Dermis microvascular lymphatic vessel endothelial cell (primary cell): Measurements from ENCODE around the gene SNAPC5. TPM values are rescaled to one million over a fixed set of nuclear protein-coding genes. Genes with fewer than 3 reads are reported as not detected.
"Not testable (repeated sequence)": the region's sequence is repeated elsewhere in the genome, so short reads cannot be mapped to it uniquely, and the experiment has no call there.

Experiments
- DNase-seq, 2 donors: peaks; one replicate each; pipeline versions ENCODE4 v3.0.0 to v3.0.0-alpha.2; 2010; ENCODE audit warnings: low read depth in 2 of 2
- total RNA-seq: library from RNA; depleted of rRNA; stranded (reverse); fragments of >200 nt; gene quantifications from 2 replicates; pipeline ENCODE4 v1.2.1, GENCODE V29; 2014

Gene SNAPC5, protein sequence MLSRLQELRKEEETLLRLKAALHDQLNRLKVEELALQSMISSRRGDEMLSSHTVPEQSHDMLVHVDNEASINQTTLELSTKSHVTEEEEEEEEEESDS
- total RNA-seq = 15.5 and 16.7 TPM in 2 replicates

DNA sequence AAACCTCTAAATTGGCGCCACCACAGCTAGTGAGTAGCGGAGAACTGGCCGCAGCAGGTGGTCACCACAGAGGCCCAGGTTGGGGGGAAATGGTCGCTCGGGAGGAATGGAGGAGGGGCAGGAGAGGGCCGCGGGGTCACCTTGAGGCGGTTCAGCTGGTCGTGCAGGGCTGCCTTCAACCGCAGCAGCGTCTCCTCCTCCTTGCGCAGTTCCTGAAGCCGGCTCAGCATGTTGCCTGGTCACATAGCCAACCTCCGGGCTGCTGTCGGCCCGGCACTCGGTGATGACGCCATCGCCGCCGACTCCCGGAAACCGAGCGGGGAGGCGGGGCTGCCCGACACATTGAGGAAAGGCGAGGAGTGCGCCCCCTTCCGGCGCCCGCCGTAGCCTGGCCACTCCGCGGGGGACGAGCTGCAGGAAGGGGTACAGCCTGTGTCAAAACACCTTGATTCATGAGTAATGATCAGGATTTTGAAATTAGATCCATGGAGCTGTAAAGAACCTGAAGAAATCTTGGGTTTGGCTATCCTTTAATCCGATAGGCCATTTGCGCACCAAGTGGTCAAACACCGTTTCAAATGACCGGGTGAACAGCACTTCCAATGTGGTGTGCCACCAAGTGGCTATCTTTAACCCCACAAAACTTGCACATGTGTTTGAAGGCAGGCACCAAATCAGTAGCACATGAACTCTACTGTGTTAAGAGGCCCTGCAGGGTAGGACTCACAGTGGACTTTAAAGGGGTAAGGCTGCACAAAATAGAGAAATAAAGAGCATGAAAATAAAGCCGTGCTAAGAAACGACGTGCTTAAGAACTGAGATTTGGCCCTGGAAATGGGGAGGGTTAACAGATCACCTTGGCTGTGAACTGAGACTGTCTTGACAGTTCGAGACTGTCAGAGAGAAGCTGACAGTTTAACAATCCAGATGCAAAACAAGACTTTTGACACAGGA, at the start of gene SNAPC5:
TSS of gene SNAPC5 (minus strand) at position 261 of the 954 bp plus-strand sequence. CDS start at position 230, 31 bp downstream.
- DNase-seq = peak; percentile 78 to 95

DNA sequence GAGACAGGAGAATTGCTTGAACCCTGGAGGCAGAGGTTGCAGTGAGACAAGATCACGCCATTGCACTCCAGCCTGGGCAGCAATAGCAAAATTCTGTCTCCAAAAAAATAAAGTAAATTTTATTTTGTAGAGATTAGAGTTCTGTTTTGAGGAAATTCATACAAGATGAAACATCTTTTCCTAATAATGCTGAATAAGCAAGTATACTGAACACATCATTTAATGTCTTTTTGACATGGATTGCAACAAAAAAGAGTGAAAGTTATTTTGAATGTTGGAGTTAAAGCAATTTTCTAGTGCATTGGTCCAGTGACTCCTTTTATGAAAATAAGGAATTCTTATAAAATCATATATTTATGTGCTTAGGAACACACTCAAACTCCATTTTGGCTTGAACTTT, 47.7 kb upstream of the SNAPC5 start:
- DNase-seq = no peak

DNA sequence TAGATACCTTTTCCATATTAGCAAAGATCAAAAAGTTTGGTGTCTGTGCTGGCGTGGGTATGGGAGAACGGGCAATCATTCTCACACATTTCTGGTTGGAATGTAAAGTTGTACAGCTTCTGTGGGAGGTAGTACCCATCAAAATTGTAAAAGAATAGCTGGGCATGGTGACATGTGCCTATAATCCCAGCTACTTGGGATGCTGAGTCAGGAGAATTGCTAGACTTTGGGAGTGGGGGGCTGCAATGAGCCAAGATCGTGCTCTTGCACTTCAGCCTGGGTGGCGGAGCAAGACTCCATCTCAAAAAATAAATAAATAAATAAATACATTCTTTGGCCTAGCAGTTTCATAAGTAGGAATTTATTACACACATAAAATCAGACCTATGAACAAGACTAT, 45.3 kb upstream of the SNAPC5 start:
- DNase-seq = no peak

DNA sequence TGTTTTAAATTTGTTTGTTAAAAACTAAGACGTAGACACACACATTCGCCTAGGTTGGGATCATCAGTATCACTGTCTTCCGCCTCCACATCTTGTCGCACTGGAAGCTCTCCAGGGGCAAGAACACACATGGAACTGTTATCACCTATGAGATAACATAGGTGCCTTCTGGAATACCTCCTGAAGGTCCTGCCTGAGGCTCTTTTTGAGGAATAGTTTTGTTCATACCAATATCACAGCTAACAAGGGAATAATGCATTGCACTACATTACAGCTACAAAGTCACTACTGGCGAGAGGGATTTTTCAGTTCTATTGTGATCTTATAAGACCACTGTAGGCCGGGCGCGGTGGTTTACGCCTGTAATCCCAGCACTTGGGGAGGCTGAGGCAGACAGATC, 37.5 kb upstream of the SNAPC5 start:
- no peak for DNase-seq

DNA sequence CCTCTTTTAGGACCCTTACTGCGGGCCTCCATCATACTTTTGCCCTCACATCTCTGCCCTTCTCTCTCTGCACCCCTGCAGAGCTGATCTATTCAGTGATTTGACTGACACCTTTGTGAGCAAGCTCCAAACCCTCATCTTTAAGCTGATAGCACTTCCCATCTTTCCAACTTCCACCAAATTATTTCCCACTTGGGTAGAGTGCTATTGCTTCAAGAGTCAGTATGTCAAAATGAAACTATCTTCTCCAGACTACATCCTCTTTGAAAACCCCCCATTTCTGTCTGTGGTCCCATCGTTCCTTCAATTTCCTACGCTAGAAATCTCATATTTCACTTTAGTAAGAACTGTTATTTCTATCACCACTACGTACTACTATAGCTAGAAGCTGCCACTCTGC, 27.3 kb upstream of the SNAPC5 start:
- DNase-seq = no peak

DNA sequence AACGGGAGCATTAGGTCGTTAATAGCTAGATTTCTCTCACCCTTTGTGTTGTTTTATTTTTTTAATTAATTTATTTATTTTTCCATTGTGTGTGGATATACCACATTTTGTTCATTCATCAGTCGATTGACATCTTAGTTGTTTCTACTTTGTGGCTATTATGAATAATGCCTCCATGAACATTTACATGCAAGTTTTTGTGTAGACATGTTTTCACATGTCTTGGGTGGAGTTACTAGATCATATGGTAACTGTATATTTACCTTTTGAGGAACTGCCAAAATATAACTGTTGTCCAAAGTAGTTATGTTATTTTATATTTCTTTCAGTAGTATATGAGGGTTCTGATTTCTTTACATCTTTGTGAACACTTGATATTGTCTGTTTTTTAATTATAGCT, 26.4 kb upstream of the SNAPC5 start:
- DNase-seq = no peak

DNA sequence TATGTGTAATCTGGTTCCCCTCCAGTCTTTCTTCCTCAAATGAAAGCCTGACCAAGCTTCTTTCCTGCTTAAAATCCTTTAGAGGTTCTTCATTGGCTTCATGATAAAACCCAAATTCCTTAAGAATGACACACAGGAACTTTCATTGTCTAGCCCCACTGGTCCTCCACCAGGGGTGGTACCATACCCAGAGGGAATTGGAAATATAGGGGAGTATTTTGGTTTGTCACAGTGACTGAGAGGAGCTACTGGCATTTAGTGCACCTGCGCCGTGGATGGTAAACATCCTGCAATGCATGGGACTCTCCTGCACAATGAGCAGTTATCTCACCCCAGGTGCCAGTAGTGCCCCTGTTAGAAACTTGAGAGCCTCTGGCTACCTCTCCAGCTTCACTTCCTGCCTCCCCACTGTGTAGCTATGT, 18.4 kb upstream of the SNAPC5 start:
- peak in 1 of 2 donors; percentile 17 for DNase-seq

DNA sequence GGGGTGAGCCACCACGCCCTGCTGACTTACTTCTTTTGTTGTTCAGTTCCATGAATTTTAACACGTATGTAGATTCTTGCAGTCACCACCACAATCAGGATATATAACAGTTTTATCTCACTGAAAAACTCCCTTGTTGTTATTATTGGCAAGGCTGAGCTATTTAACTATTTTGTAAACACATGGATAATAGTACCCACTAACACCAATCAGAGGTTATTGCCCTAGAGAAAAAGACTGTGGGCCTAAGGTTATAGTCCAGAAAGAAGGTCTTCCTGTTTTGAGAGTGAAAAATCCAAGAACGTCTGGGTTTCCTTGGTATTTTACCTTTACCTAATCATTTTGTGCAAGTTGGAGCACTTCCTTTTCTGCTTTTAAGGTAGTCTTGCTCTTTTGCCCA, 17.0 kb upstream of the SNAPC5 start:
- DNase-seq = peak in 1 of 2 donors; percentile 63

DNA sequence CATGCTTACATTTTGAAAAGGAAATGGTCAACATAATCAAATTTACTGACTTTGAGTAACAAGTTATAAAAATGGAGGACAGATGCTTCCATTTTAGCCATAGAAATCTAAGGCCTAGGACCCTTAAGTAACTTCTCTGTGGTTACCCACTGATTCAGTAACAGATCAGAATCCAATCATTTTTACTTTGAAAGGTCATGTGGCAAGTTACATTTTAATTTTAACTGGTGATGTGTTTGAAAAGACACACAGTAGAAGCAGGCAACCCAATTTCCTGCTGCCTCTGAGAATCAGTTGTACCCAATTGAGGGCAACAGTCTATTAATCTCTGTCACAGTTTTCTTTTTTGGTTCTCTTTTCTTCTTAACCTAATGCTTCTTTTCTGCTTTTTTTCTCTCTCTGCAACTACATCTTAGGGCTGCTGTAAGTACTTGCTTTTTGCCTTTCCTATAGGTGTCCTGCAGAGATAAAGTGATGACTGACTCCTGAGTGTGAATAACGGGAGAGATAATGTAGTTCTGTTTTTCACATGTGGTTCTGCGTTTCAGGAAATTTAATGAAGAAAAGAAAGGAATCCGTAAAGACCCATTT, 10.8 kb upstream of the SNAPC5 start:
- no peak for DNase-seq

DNA sequence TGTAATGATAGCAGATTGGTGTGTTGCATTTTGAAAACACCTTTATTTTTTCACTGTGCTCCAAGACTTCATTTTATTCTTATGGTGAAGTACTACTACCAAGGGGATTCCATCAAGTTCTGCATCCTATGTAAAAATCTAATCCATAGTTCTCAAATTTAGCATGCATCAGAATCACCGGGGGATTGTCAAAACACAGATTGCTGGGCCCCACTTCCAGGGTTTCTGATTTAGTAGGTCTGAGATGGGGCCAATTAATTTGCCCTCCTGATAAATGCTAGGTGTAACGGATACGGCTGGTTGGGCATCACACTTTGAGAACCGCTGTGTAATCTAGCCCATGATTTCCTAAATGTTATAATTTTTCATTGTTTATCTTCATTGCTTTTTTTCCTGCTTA, 8.3 kb upstream of the SNAPC5 start:
- DNase-seq = no peak

DNA sequence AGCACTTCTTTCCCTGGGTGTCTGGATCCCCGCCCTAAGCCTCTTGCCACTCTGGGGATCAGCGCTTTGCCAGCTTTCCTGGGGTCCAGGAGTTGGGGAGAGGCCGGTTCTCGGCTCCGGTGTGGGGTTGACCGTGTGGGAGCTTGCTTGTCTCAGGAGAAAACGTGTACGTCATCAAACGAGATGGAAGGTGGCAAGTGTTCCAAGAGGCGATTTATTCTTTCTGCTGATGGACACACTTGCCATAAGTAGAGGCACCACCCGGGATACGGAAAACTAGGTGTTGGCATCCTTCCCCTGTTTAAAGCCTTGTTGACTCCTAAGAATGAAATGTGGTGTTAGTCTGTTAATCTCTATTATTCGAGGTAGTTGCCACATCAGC, 7.9 kb upstream of the SNAPC5 start:
- no peak for DNase-seq

DNA sequence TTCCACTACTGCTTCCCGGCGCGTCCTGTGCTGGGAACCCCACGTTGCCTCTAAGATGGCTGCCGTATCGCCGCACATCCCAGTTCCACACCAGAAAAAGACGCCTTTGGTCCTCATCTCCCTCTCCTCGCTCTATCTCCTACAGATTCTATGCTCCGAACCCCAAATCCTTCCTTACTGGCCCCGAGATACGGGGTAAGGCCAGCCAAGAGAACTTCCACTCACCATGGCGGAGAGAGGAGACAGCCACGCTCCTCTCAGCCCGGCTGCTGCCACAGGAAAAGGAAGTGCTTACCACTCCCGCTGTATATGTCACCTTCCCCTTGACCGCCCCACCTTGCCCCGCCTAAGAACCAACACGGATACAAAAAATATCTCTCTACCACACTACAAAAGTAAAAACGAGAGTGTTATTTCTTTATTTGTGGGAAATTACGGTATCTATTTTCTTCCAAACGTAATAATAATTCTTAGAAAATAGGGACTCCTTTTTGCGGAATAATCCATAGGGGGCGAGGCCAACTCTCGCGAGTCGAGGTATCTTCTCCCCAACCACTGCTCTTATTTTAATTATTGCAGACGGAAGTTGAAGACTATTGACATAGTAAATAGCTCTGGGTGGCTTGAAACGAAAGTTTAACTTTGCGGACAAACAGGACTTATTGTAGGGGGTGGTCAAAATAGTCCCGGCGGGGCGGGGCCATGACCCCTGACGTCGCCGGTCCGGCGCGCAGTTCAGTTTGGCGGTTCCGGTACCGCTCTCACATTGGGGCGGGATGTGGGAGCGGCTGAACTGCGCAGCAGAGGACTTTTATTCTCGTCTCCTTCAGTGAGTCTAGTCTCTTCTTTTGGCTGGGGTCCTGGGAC, 7.2 kb upstream of the SNAPC5 start, which contains the start of the genes RPL4 and ZWILCH:
TSS of gene RPL4 (minus strand) at position 293 of the 867 bp plus-strand sequence. CDS start at position 228, 65 bp downstream.
TSS of gene ZWILCH (plus strand) at position 764 of the 867 bp plus-strand sequence. CDS start at position 777, 13 bp downstream.
- peak; percentile 86 to 87 for DNase-seq

DNA sequence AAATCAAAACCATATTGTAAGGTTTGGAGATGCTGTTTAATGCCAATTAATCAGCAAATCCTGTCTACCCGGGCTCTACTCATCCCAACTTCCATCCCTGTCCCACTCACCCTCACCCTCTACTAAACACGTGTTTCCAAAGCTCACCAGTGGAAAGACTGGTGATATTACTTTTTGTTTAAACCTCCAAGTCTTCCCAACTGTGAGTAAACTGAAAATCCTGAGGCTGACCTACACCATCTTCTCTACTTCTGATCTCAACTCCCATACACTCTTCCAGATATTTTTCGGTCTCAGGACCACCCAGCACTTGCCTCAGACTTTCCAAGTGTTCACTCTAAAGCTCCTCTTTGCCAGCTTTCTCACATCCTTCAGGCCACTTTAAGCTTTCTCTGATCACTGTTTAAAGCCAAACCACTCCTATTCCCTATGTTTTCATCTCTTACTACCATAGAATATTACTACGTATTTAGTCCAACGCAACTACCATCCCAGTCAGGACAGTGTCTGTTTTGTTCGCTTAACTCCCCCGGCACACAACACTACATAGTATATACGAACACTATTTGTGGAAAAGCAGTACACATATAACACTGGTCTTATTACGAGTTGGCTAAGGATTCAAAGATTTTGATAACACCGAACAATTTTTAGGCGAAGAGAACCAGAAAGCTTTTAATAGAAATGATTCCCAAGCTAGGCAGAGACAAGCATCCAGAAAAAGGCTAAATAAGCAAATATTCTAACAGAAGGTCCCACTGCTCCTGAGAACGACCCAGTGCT, 6.4 kb upstream of the SNAPC5 start:
- DNase-seq = no peak

DNA sequence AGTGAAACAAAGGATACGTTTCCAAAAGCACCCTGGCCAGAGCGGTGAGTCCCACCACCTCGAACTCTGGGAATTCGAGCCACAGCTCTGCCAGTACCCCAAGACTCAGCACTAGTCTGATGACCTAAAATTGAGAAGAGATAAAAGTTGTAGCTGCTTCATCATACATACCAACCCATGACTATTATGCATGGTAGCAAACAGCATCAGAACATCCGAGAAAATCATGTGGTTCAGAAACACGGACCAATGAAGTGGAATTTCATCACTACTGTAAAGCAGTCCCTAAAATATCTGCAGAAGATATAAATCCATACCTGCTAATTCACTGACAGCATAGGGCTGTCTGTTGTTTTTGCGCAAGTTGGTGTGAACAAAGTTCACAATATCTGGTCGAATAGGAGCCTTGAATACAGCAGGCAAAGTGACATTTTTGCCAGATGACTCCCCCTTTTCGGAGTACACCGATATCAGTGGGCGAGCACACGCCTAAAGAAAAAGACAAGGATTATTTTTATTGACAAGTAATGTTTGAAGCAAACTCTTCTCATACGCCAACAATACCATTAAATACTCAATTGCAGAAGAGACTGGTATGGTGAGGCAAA, 5.6 kb upstream of the SNAPC5 start:
- DNase-seq = not testable (repeated sequence)

DNA sequence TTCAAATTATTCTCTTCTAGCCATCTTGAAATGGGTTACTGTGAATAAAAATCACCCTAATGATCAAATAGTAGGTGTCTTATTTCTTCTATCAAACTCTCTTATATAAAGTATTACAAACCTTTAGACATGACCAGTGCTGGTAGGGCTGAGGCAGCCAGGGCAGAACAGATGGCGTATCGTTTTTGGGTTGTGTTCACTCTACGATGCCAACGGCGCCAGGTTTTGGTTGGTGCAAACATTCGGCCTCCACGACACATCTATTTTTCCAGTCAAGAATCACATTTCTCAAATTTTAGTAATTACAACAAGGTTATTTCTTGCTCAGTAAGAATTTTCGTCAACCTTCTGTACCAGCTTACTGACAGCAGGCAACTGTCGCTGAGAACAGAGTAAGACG, 4.9 kb upstream of the SNAPC5 start:
- no peak for DNase-seq

DNA sequence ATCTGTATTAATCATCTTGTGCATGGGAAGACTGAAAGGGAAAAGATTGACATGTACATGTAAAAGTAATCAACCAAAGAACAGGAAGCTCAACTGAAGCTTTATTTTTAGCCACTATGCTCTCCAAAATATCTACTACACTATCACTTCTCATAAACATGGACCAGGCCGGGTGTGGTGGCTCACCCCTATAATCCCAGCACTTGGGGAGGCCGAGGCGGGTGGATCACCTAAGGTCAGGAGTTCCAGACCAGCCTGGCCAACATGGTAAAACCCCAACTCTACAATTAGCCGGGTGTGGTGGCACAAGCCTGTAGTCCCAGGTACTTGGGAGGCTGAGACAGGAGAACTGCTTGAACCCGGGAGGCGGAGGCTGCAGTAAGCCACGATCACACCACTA, 2.8 kb upstream of the SNAPC5 start:
- DNase-seq = not testable (repeated sequence)

DNA sequence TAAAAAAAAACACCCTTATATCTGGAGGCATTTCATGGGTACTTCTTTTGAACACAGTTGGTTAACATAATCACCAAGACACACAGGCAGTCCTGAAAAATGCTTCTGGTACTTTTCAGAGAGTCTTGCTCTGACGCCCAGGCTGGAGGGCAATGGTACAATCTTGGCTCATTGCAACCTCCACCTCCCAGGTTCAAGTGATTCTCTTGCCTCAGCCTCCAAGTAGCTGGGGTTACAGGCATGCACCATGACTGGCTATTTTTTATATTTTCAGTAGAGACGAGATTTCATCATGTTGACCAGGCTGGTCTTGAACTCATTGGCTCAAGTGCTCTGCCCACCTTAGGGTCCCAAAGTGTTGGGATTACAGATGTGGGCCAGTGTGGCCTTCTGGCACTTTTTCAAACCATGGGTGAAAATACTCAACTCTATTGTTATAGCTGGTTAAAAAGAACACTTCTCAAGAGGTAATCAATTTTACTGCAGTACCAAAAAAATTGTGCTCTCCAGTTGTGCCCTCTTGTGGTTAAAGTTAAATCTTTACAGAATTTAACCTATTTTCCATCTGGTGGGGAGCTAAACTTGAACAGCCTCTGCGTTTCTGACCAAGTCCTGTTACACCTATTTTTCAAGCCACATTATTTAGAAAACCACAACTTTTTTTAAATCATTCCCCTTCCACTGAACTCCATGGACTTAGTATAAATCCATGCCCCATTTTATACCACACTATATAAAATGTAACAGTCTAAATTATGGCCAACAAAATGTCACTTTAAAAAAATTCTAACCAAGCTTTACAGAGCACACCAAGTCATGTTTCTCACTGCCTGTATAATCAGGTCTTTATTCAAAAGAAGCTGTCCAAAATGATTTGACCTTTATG, 1.2 kb upstream of the SNAPC5 start:
- DNase-seq = peak; percentile 33 to 51

DNA sequence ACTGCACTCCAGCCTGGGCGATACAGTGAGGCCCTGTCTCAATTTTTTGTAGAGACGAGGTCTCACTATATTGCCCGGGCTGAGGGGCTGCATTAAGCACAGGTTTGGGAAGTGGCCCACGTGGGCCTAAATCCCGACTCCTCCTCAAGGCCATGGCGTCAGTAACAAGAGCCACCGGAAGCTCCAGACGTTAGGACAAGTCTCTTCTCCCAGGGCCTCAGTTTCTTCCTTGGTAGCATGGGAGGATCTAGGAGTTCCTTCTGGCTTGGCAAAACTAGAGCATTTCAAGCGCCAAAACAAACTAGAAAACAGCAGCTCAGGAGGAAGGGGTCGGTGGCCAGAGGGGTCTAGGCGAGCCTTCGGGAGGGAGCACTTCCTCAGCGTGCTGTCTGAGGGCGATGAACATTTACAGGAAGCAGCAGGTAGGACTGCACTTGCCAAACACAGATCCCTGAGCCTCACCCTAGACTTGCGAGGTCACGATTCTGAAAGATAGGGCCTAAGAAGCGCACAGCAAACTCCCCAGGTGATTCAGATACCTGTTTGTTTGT, 536 bp downstream of the SNAPC5 start:
- DNase-seq = no peak

DNA sequence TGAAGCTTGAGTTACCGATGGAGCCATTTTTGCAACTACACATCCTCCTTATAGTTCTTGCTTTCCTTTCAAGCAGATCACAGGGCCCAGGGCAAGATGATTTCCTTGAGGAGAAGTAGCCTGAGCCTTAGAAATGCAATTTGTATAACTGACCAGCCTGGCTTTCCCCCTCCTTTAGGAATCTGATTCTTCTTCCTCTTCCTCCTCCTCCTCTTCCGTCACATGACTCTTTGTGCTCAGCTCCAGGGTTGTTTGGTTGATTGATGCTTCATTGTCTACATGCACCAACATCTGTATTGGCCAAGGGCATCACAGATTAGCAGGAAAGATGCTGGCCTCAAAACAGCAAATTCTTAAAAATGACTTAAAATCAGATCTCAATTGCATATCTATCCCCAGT, 3.3 kb downstream of the SNAPC5 start:
- no peak for DNase-seq
